Neuronal stem cell (in vitro differentiated cells): ENCODE results near the gene CARM1.

Experiments
- DNase-seq: peaks from one replicate; pipeline ENCODE4 v3.0.0-alpha.2; 2013; ENCODE audit warnings: low spot score
- H2AFZ ChIP-seq: one replicate; pipeline ENCODE4 v1.6.1; 2013; ENCODE audit warnings: mild to moderate bottlenecking, low read length, inconsistent platforms
- H2AK5ac ChIP-seq: 2 replicates; pipeline ENCODE4 v1.6.1; 2013; ENCODE audit warnings: low read depth, mild to moderate bottlenecking, inconsistent platforms, low read length, moderate library complexity, mixed read lengths
- H2BK120ac ChIP-seq: 2 replicates; pipeline ENCODE4 v1.6.1; 2013; ENCODE audit warnings: low read depth, mild to moderate bottlenecking, inconsistent platforms, low read length, moderate library complexity, mixed read lengths
- H2BK12ac ChIP-seq: one replicate; pipeline ENCODE4 v1.6.1; 2013; ENCODE audit warnings: low read length, inconsistent platforms
- H2BK15ac ChIP-seq: 2 replicates; pipeline ENCODE4 v1.6.1; 2013; ENCODE audit warnings: mild to moderate bottlenecking, low read length, inconsistent platforms, mixed read lengths
- H2BK5ac ChIP-seq: one replicate; pipeline ENCODE4 v1.6.1; 2013; ENCODE audit warnings: inconsistent platforms, mild to moderate bottlenecking, low read length, moderate library complexity
- H3K14ac ChIP-seq: one replicate; pipeline ENCODE4 v1.6.1; 2013; ENCODE audit warnings: low read length, inconsistent platforms
- H3K18ac ChIP-seq: 2 replicates; pipeline ENCODE4 v1.6.1; 2013; ENCODE audit warnings: low read length, inconsistent platforms
- H3K23ac ChIP-seq: 2 replicates; pipeline ENCODE4 v1.6.1; 2013; ENCODE audit warnings: low read depth, mild to moderate bottlenecking, mixed read lengths, low read length, inconsistent platforms; ENCODE audit not compliant: poor library complexity
- H3K27ac ChIP-seq: replicated peaks from 3 replicates; pipeline ENCODE4 v1.5.1; 2013; ENCODE audit warnings: low read length, inconsistent platforms
- H3K27me3 ChIP-seq, 3 experiments: 2 replicates each; pipeline ENCODE4 v1.6.1; 2013; ENCODE audit warnings: low read length in 3 of 3, mild to moderate bottlenecking in 2 of 3, inconsistent platforms in 1 of 3, low read depth in 1 of 3, mixed read lengths in 1 of 3, moderate library complexity in 1 of 3; ENCODE audit not compliant: control insufficient read depth in 3 of 3, insufficient read depth in 3 of 3
- H3K36me3 ChIP-seq, 2 donors: replicated peaks in 1 of 2; 2 replicates each; pipeline ENCODE4 v1.6.1; 2013; ENCODE audit warnings: low read length in 2 of 2; ENCODE audit not compliant: control insufficient read depth in 2 of 2, insufficient read depth in 2 of 2
- H3K4ac ChIP-seq: 2 replicates; pipeline ENCODE4 v1.6.1; 2013; ENCODE audit warnings: inconsistent platforms, mild to moderate bottlenecking, low read length, moderate library complexity
- H3K4me1 ChIP-seq, 2 donors: 1 replicate in 1 of 2; 2 replicates in 1 of 2; pipeline ENCODE4 v1.6.1; 2013; ENCODE audit warnings: low read length in 2 of 2, low read depth in 1 of 2; ENCODE audit not compliant: control insufficient read depth in 2 of 2, insufficient read depth in 1 of 2
- H3K4me2 ChIP-seq: one replicate; pipeline ENCODE4 v1.6.1; 2013; ENCODE audit warnings: mild to moderate bottlenecking, low read length, inconsistent platforms; ENCODE audit not compliant: insufficient read depth, poor library complexity, severe bottlenecking
- H3K4me3 ChIP-seq, 2 donors: 2 replicates each; pipeline ENCODE4 v1.5.1; 2013; ENCODE audit warnings: low read length in 2 of 2, mild to moderate bottlenecking in 2 of 2, inconsistent platforms in 1 of 2, moderate library complexity in 1 of 2
- H3K79me1 ChIP-seq: one replicate; pipeline ENCODE4 v1.6.1; 2013; ENCODE audit warnings: low read depth, mild to moderate bottlenecking, inconsistent platforms, low read length, moderate library complexity
- H3K9ac ChIP-seq: one replicate; pipeline ENCODE4 v1.6.1; 2013; ENCODE audit warnings: mild to moderate bottlenecking, low read depth, low read length, inconsistent platforms; ENCODE audit not compliant: poor library complexity
- H3K9me3 ChIP-seq, 2 donors: replicated peaks in 1 of 2; 2 replicates each; pipeline versions ENCODE3 to v1.6.1; 2013; ENCODE audit warnings: low read length in 2 of 2, mild to moderate bottlenecking in 2 of 2, inconsistent platforms in 1 of 2, low read depth in 1 of 2, mixed read lengths in 1 of 2, moderate library complexity in 1 of 2; ENCODE audit not compliant: control insufficient read depth in 2 of 2, insufficient read depth in 1 of 2
- H4K8ac ChIP-seq: one replicate; pipeline ENCODE4 v1.6.1; 2013; ENCODE audit warnings: low read depth, mild to moderate bottlenecking, inconsistent platforms, low read length, moderate library complexity
- H4K91ac ChIP-seq: one replicate; pipeline ENCODE4 v1.6.1; 2013; ENCODE audit warnings: low read length, low read depth, mild to moderate bottlenecking, inconsistent platforms; ENCODE audit not compliant: poor library complexity
- WGBS, 2 donors: extraction: QIAGEN DNeasy Blood & Tissue Kit; methylation state at CpG; one replicate each; pipeline ENCODE4 v1.1.7; 2013; ENCODE audit warnings: missing lambda C conversion rate in 2 of 2, mixed read lengths in 1 of 2; ENCODE audit not compliant: insufficient read length in 2 of 2, insufficient replicate concordance in 1 of 2; ENCODE audit errors: extremely low coverage in 2 of 2; 5-methylcytosine and 5-hydroxymethylcytosine counted together

CARM1 gene

DNA sequence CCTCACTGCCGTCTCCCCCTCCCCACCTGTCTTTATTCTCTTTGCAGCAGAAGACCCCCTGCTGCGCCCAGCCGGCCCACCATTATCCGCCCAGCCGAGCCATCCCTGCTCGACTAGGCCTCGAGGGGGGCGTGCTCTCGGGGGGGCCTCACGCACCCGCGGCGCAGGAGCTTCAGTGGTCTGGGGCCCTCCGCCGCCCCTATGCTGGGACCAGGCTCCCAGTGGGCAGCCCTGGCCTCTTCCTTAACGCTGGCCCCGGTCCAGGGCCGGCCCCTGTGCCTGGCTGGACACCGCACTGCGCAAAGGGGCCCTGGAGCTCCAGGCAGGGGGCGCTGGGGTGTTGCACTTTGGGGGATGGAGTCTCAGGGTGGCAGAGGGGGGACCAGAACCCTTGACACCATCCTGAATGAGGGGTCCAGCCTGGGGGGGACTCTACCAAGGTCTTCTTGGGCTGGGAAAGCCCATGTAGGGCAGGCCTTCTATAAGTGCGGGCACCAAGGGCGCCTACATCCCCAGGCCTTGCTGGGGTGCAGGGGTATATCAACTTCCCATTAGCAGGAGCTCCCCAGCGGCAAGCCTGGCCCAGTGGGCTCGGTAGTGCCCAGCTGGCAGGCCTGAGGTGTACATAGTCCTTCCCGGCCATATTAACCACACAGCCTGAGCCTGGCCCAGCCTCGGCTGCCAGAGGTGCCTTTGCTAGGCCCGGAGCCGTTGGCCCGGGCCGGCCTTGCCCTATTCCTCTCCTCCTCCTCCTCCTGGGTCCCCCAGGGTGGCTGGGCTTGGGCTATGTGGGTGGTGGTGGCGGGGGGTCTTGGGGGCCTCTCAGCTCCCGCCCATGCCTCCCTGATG lies 40.2 kb upstream of the CARM1 start:
- Histone ChIP-seq H3K4ac (no peak overlapping the region), H3K14ac (no peak overlapping the region), H3K18ac (peak overlapping the region; percentile 57), H2BK120ac (no peak overlapping the region), H2BK5ac (peak overlapping the region; percentile 60), H3K27ac (no peak overlapping the region), H3K36me3 (peaks cover 42 to 69% of the 10 kb centered on the region in 2 donors), H2AK5ac (peak overlapping the region; percentile 40), H2BK12ac (no peak overlapping the region), H3K9me3 (peaks cover 0 to 6% of the 10 kb centered on the region in 2 donors), H3K79me1 (peaks cover 5% of the 10 kb centered on the region), H3K4me2 (no peak overlapping the region), H4K91ac (no peak overlapping the region), H2BK15ac (no peak overlapping the region), H4K8ac (peak overlapping the region; percentile 17), H3K4me3 (no peak overlapping the region), H3K23ac (no peak overlapping the region), H3K4me1 (peaks cover 0 to 11% of the 10 kb centered on the region in 2 donors), H2AFZ (no peak overlapping the region), H3K27me3 (peaks cover 0 to 3% (median 0%) of the 10 kb centered on the region in 3 experiments), H3K9ac (peak overlapping the region; percentile 44)
- no peak for DNase-seq
- no CpG with 5 or more reads among the region's 33 CpGs for WGBS, 2 donors

DNA sequence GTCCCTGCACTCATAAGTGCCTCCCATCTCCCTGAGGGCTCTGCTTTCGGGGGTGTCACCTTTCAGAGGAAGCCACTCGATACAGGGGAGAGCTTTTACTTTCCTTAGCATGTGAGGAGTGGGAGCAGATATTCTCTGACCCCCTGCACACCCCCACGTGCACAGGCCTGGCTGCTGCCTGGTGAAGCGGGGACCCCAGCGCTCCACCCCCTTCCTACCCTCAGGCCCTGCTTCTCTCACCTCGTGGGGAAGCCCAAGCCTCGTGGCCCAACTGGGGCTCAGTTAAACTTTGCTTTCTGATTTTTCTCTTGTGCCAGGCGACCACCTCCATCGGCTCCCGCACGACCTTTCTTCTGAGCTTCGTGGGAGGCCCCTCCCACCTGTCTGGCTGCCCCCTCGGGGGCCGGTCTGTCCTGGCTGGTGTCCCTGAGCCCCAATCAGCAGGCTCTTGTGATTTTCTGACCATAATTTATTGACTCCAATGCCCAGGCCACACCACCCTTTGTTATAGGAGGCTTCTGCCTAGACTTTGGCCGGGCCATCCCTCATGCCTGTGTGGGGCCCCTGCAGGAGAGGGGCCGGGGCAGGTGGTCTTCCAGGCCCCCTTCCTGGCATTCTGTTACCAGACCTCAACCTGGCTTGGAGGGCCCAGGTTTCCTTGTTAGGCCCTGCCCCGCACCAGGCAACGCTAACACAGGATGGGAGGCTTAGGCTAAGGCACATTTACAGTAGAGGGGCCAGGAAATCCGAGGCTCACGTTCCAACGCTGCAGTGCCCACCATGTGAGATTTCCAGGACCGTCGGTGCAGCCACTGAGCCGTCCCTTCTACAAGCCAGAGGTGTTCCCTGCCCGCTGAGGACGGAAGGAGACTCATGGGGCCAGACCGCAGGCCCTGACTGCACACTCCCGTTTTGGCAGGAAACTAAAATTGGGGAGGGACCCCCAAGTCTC lies 39.1 kb upstream of the CARM1 start:
- peak overlapping the region; percentile 89 for H3K23ac ChIP-seq
- peak overlapping the region; percentile 23 for H4K8ac ChIP-seq
- H2BK5ac ChIP-seq = no peak overlapping the region
- H2BK12ac ChIP-seq = no peak overlapping the region
- H3K4me1 ChIP-seq = peaks cover 5 to 15% of the 10 kb centered on the region in 2 donors
- H3K27me3 ChIP-seq = peaks cover 0 to 3% (median 0%) of the 10 kb centered on the region in 3 experiments
- H4K91ac ChIP-seq = no peak overlapping the region
- H3K18ac ChIP-seq = no peak overlapping the region
- no peak overlapping the region for H3K4ac ChIP-seq
- no CpG with 5 or more reads among the region's 28 CpGs for whole genome bisulfite sequencing, 2 donors
- no peak overlapping the region for H3K27ac ChIP-seq
- DNase-seq = no peak
- H3K9me3 ChIP-seq = peaks cover 6 to 12% of the 10 kb centered on the region in 2 donors
- H3K4me3 ChIP-seq = no peak overlapping the region
- peaks cover 37 to 58% of the 10 kb centered on the region in 2 donors for H3K36me3 ChIP-seq
- H3K79me1 ChIP-seq = peaks cover 5% of the 10 kb centered on the region
- peak overlapping the region; percentile 82 for H3K14ac ChIP-seq
- H3K9ac ChIP-seq = peak overlapping the region; percentile 12
- no peak overlapping the region for H2BK120ac ChIP-seq
- H3K4me2 ChIP-seq = no peak overlapping the region
- H2AK5ac ChIP-seq = no peak overlapping the region
- no peak overlapping the region for H2BK15ac ChIP-seq
- H2AFZ ChIP-seq = no peak overlapping the region

DNA sequence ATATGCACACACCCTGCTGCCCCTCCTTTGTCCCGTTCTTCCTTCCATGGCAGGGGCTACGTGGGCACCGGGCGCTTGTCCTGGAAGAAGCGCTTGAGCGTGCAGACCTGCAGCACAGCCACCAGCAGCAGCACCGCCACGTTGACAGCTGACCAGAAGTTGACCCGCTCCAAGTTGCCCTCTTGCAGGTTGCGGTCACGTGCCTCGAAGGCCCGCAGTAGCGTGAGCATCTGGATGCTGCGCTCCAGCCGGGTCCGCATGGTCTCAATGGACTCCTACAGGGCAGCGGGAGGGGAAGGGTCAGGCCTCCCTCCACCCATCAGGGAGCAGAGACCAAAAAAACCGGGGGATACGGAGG lies 38.4 kb upstream of the CARM1 start:
- no peak overlapping the region for H2AFZ ChIP-seq
- H3K4me2 ChIP-seq = no peak overlapping the region
- H2BK15ac ChIP-seq = no peak overlapping the region
- H3K23ac ChIP-seq = no peak overlapping the region
- peaks cover 6 to 12% of the 10 kb centered on the region in 2 donors for H3K9me3 ChIP-seq
- peaks cover 5 to 15% of the 10 kb centered on the region in 2 donors for H3K4me1 ChIP-seq
- no peak overlapping the region for H3K9ac ChIP-seq
- no peak overlapping the region for H3K4me3 ChIP-seq
- H3K79me1 ChIP-seq = peaks cover 5% of the 10 kb centered on the region
- H4K8ac ChIP-seq = no peak overlapping the region
- no peak overlapping the region for H3K14ac ChIP-seq
- DNase-seq = no peak
- no peak overlapping the region for H3K4ac ChIP-seq
- H2BK12ac ChIP-seq = no peak overlapping the region
- WGBS, 2 donors = no CpG with 5 or more reads among the region's 20 CpGs
- H2BK5ac ChIP-seq = no peak overlapping the region
- no peak overlapping the region for H4K91ac ChIP-seq
- H3K27ac ChIP-seq = no peak overlapping the region
- peaks cover 37 to 56% of the 10 kb centered on the region in 2 donors for H3K36me3 ChIP-seq
- H3K18ac ChIP-seq = no peak overlapping the region
- peaks cover 0 to 3% (median 0%) of the 10 kb centered on the region in 3 experiments for H3K27me3 ChIP-seq
- H2BK120ac ChIP-seq = no peak overlapping the region
- no peak overlapping the region for H2AK5ac ChIP-seq
